Transverse colon (tissue), 4 donors: ENCODE data around the gene TNK2. TPM values are rescaled to one million over a fixed set of nuclear protein-coding genes. Genes with fewer than 3 reads are reported as not detected.
A peak's percentile ranks its signal among the peaks of the same experiment; 100 is the strongest.
"Not testable (repeated sequence)": the region's sequence is repeated elsewhere in the genome, so short reads cannot be mapped to it uniquely, and the experiment has no call there.

ENCODE experiments used
- DNase-seq: peaks from one replicate; pipeline ENCODE4 v3.0.0-alpha.2; 2019
- H3K27ac ChIP-seq, 4 donors: fragments of 200-600 bp; sonication (generic); 2 replicates each; pipeline ENCODE4 v1.5.1; 2016 to 2018; ENCODE audit warnings: inconsistent platforms in 4 of 4
- H3K27me3 ChIP-seq: fragments of 200-600 bp; sonication (generic); 2 replicates; pipeline ENCODE4 v1.5.1; 2017; ENCODE audit warnings: inconsistent platforms
- H3K36me3 ChIP-seq, 4 donors: fragments of 200-600 bp; sonication (generic); 2 replicates each; pipeline ENCODE4 v1.5.1; 2017 to 2019; ENCODE audit warnings: inconsistent platforms in 4 of 4
- H3K4me1 ChIP-seq, 4 donors: fragments of 200-600 bp; sonication (generic); 2 replicates each; pipeline ENCODE4 v1.5.1; 2017 to 2020; ENCODE audit warnings: inconsistent platforms in 4 of 4
- H3K4me3 ChIP-seq, 4 donors: fragments of 200-600 bp; sonication (generic); 1 replicate in 1 of 4; 2 replicates in 3 of 4; pipeline versions ENCODE4 v1.5.1 to v1.6.1; 2017 to 2019; ENCODE audit warnings: inconsistent platforms in 4 of 4
- H3K9me3 ChIP-seq, 2 donors: fragments of 200-600 bp; sonication (generic); 2 replicates each; pipeline ENCODE4 v1.5.1; 2017 to 2019; ENCODE audit warnings: inconsistent platforms in 2 of 2
- EP300 ChIP-seq: sonication (generic); formaldehyde crosslinking; IDR thresholded peaks from one replicate; pipeline ENCODE4 v1.6.1; 2017; ENCODE audit warnings: antibody characterized with exemption, low read depth
- POLR2A ChIP-seq: fragments of 450-650 bp; IDR thresholded peaks from one replicate; pipeline ENCODE4 v1.6.1; 2016; ENCODE audit warnings: antibody characterized with exemption, mild to moderate bottlenecking, moderate library complexity
- POLR2AphosphoS5 ChIP-seq, 3 donors: sonication (generic); formaldehyde crosslinking; IDR thresholded peaks; one replicate each; pipeline ENCODE4 v1.6.1; 2016; ENCODE audit warnings: antibody characterized with exemption in 3 of 3
- WGBS, 2 donors: methylation state at CpG; one replicate each; pipeline ENCODE4 v1.1.5; 2018; ENCODE audit warnings: low coverage in 1 of 2; 5-methylcytosine and 5-hydroxymethylcytosine counted together
- in situ Hi-C, 4 donors: fragments of 200-750 bp; cut with MboI; loops; one replicate each; pipeline versions ENCODE4 v1.15.0 to v1.15.1; 2017; ENCODE audit warnings: low sequenced_read_pairs in 3 of 4, low pct_ligation_motif_present in 1 of 4, low pct_unique_long_range_greater_than_20kb in 1 of 4
- intact Hi-C: fragments of 100-400 bp; cut with DNase I; formaldehyde crosslinking; loops from one replicate; pipeline ENCODE4 v1.15.1; 2023; ENCODE audit warnings: low total_unique reads
- total RNA-seq, 4 donors: library from RNA; depleted of rRNA; stranded (reverse); fragments of >200 nt; gene quantifications; one replicate each; pipeline ENCODE4 v1.1.0, GENCODE V29; 2016
- TF ChIP-seq, protein P1 (sequence below), 5 experiments: fragments of 200-600 bp in 3 of 5; fragments of 450-650 bp in 2 of 5; sonication (generic) in 3 of 5; IDR thresholded peaks; 1 replicate in 2 of 5; 2 replicates in 3 of 5; pipeline ENCODE4 v1.5.1; 2016 to 2017; ENCODE audit warnings: antibody characterized with exemption in 5 of 5, inconsistent platforms in 3 of 5, mild to moderate bottlenecking in 2 of 5, moderate library complexity in 1 of 5

The TNK2 gene
- total RNA-seq, 4 donors from 2014 or later, result 19.1 to 74.1 (median 21.3) TPM

DNA sequence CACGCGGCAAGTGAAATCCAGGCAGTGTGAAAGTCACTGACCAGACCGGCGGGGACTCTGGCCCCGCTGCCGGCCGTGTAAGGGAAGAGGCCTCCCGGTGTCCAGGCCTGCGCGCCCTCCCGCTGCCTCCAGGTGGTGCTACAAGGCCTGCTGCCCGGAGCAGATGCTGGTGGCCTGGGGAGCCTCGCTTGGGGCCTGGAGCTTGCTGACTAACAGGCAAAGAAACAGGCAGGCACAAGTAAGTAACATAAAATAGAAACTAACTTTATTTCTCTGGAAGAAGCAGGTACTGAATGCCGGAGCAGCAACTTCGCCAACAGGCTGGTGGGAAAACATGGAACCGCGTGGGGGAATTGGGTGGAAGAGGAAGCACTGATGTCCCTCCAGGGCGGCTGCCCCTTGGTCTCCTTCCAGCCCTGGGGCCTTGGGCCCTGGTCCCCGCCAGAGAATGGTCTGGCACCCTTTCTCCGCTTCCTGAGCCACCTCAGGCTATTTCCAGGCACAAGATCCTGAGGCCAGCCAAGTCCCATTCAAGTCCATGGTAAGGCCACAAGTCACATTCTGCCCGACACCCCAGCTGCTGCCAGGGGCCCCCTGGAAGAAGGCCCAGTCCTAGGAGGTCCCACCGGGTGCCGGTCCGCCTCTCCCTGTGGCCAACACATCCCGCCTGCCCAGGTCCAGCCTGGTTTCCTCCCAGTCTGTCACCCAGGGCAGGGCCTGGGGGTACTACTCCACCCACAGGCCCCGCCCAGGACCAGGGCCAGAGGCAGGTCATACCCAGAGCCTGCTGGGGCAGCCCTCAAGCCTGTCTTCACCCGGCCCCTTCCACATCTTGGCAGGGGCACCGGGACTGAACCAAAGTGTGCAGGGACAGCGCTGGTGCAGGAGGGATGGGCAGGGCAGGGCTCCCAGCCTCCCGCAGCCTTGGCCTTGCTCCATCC is 45.0 kb downstream of the TNK2 start:
- Histone ChIP-seq H3K27me3 (peaks cover 6% of the 10 kb centered on the region), H3K9me3 (no peaks in the 10 kb centered on the region), H3K4me1 (peaks cover 0 to 18% (median 1%) of the 10 kb centered on the region in 4 donors), H3K4me3 (no peak overlapping the region), H3K27ac (peak overlapping the region; percentile 22 to 75 (median 30)), H3K36me3 (peaks cover 0 to 7% (median 0%) of the 10 kb centered on the region in 4 donors)
- TF ChIP-seq EP300, result no peak
- peak in 1 of 3 donors; percentile 32 for TF ChIP-seq POLR2AphosphoS5 (IDR thresholded peaks at IDR 0.05)
- no peak for TF ChIP-seq POLR2A
- TF ChIP-seq, protein P1, sequence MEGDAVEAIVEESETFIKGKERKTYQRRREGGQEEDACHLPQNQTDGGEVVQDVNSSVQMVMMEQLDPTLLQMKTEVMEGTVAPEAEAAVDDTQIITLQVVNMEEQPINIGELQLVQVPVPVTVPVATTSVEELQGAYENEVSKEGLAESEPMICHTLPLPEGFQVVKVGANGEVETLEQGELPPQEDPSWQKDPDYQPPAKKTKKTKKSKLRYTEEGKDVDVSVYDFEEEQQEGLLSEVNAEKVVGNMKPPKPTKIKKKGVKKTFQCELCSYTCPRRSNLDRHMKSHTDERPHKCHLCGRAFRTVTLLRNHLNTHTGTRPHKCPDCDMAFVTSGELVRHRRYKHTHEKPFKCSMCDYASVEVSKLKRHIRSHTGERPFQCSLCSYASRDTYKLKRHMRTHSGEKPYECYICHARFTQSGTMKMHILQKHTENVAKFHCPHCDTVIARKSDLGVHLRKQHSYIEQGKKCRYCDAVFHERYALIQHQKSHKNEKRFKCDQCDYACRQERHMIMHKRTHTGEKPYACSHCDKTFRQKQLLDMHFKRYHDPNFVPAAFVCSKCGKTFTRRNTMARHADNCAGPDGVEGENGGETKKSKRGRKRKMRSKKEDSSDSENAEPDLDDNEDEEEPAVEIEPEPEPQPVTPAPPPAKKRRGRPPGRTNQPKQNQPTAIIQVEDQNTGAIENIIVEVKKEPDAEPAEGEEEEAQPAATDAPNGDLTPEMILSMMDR (IDR thresholded peaks at IDR 0.05), result peak; percentile 85 to 95 (median 94)
- in situ Hi-C loops, result loop anchor here in 2 of 4 donors (5.0 to 10.0 kb wide), 2 partner anchors 49 to 51 kb away; no protein-coding TSS in a partner anchor
- DNase-seq, result peak; percentile 90
- WGBS, 2 donors, result 52% methylated on average over 30 of the region's 30 CpGs; no CpG with 5 or more reads in 1 of the 2 donors
- intact Hi-C loops, result loop anchor here (2.0 to 5.0 kb wide), 2 partner anchors 31 to 49 kb away; no protein-coding TSS in a partner anchor

- not testable (repeated sequence) for H3K27me3 ChIP-seq, DNase-seq, H3K36me3 ChIP-seq, H3K27ac ChIP-seq, H3K4me3 ChIP-seq, H3K9me3 ChIP-seq
- intact Hi-C loops, result loop anchor here (2.0 to 5.0 kb wide), 2 partner anchors 32 to 50 kb away; no protein-coding TSS in a partner anchor
- peaks cover 0 to 18% (median 1%) of the 10 kb centered on the region in 4 donors for H3K4me1 ChIP-seq
- 93% methylated on average over 12 of the region's 12 CpGs; no CpG with 5 or more reads in 1 of the 2 donors for WGBS, 2 donors
- in situ Hi-C loops, result loop anchor here in 2 of 4 donors (5.0 to 10.0 kb wide), 2 partner anchors 50 to 52 kb away; no protein-coding TSS in a partner anchor
Measured at GRCh38 chr3:195862318-195862717, 46.0 kb downstream of the TNK2 start.

DNA sequence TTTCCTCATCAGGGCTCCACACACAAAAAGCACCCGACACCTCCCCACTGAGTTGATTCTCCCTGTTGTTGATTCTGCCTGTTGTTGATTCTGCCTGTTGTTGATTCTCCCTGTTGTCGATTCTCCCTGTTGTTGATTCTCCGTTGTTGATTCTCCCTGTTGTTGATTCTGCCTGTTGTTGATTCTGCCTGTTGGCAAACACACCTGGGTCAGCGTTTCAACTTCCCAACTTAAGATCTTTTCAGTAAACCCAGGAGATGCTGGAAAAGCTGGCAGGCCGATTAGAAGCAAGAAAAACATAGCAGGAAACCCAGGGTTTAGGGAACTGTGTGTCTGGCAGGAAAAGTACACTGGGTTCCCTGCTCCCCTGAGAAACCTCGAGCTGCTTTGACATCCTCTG is 47.9 kb downstream of the TNK2 start:
- Histone ChIP-seq H3K9me3 (no peaks in the 10 kb centered on the region), H3K4me3 (no peak overlapping the region), H3K36me3 (no peaks in the 10 kb centered on the region), H3K27ac (no peak overlapping the region), H3K27me3 (peaks cover 6% of the 10 kb centered on the region), H3K4me1 (peaks cover 0 to 18% (median 1%) of the 10 kb centered on the region in 4 donors)
- 73 to 74% methylated on average over 4 to 6 of the region's 6 CpGs for WGBS, 2 donors
- intact Hi-C loops (loop anchor here (5.0 kb wide), 1 partner anchor 52 kb away; no protein-coding TSS in a partner anchor), in situ Hi-C loops (loop anchor here in 2 of 4 donors (5.0 to 10.0 kb wide), 2 partner anchors 52 to 54 kb away; no protein-coding TSS in a partner anchor)
- TF ChIP-seq POLR2AphosphoS5 (IDR thresholded peaks at IDR 0.05) (no peak), POLR2A (no peak), EP300 (no peak)
- TF ChIP-seq, protein P1 (IDR thresholded peaks at IDR 0.05), result no peak
- DNase-seq, result no peak

- Histone ChIP-seq H3K4me1 (peaks cover 0 to 18% (median 1%) of the 10 kb centered on the region in 4 donors), H3K27ac (no peak overlapping the region), H3K4me3 (peak overlapping the region in 1 of 4 donors; percentile 13), H3K9me3 (no peaks in the 10 kb centered on the region), H3K27me3 (peaks cover 6% of the 10 kb centered on the region), H3K36me3 (no peaks in the 10 kb centered on the region)
- no peak for DNase-seq
- 50 to 84% methylated on average over 4 to 23 of the region's 23 CpGs for WGBS, 2 donors
- intact Hi-C loops (loop anchor here (5.0 kb wide), 1 partner anchor 52 kb away; no protein-coding TSS in a partner anchor), in situ Hi-C loops (loop anchor here in 2 of 4 donors (5.0 to 10.0 kb wide), 2 partner anchors 52 to 55 kb away; no protein-coding TSS in a partner anchor)
- no peak for TF ChIP-seq POLR2AphosphoS5 (IDR thresholded peaks at IDR 0.05)
- TF ChIP-seq, protein P1 (IDR thresholded peaks at IDR 0.05), result no peak
- TF ChIP-seq EP300, result no peak
- TF ChIP-seq POLR2A, result no peak
Measured at GRCh38 chr3:195859846-195860411, 48.4 kb downstream of the TNK2 start.
